HEK293 (cell line): Measurements from ENCODE around the gene SERPINB11.

Source experiments
- AEBP2 ChIP-seq: fragments of 450-650 bp; formaldehyde crosslinking; IDR thresholded peaks from 2 replicates; pipeline ENCODE4 v1.5.1; 2016; ENCODE audit warnings: missing biosample characterization, missing genetic modification characterization, borderline replicate concordance
- PRDM1 ChIP-seq: fragments of 450-650 bp; formaldehyde crosslinking; IDR thresholded peaks from 2 replicates; pipeline ENCODE4; 2016; ENCODE audit warnings: missing biosample characterization, missing genetic modification characterization
- PRDM4 ChIP-seq: fragments of 450-650 bp; formaldehyde crosslinking; IDR thresholded peaks from 2 replicates; pipeline ENCODE4 v1.5.1; 2017; ENCODE audit warnings: missing biosample characterization, missing genetic modification characterization
- ZNF133 ChIP-seq: fragments of 450-650 bp; formaldehyde crosslinking; IDR thresholded peaks from 2 replicates; pipeline ENCODE4 v1.5.1; 2016; ENCODE audit warnings: missing biosample characterization, missing genetic modification characterization
- ZNF214 ChIP-seq: fragments of 450-650 bp; formaldehyde crosslinking; IDR thresholded peaks from 2 replicates; pipeline ENCODE4 v1.5.1; 2017; ENCODE audit warnings: missing biosample characterization, mild to moderate bottlenecking, missing genetic modification characterization, borderline replicate concordance
- ZNF24 ChIP-seq: fragments of 450-650 bp; formaldehyde crosslinking; IDR thresholded peaks from 2 replicates; pipeline ENCODE4 v1.5.1; 2016; ENCODE audit warnings: missing biosample characterization, missing genetic modification characterization
- ZNF274 ChIP-seq, 2 experiments: fragments of 200-500 bp in 1 of 2; fragments of 450-650 bp in 1 of 2; sonication (Bioruptor generic) in 1 of 2; formaldehyde crosslinking in 1 of 2; IDR thresholded peaks; 2 replicates each; pipeline versions ENCODE4 v1.5.1 to v1.6.1; 2014 to 2016; ENCODE audit warnings: borderline replicate concordance in 1 of 2, inconsistent platforms in 1 of 2, low read length in 1 of 2, missing biosample characterization in 1 of 2, missing genetic modification characterization in 1 of 2
- ZNF302 ChIP-seq: fragments of 450-650 bp; formaldehyde crosslinking; IDR thresholded peaks from 2 replicates; pipeline ENCODE4 v1.5.1; 2016; ENCODE audit warnings: missing biosample characterization, missing genetic modification characterization, low read depth
- ZNF510 ChIP-seq: fragments of 450-650 bp; formaldehyde crosslinking; IDR thresholded peaks from 2 replicates; pipeline ENCODE4 v1.5.1; 2018; ENCODE audit warnings: mild to moderate bottlenecking, missing genetic modification characterization, missing biosample characterization; ENCODE audit not compliant: insufficient replicate concordance
- ZNF558 ChIP-seq: fragments of 450-650 bp; formaldehyde crosslinking; IDR thresholded peaks from 2 replicates; pipeline ENCODE4 v1.5.1; 2016; ENCODE audit warnings: missing biosample characterization, missing genetic modification characterization
- ZNF580 ChIP-seq: fragments of 450-650 bp; formaldehyde crosslinking; IDR thresholded peaks from 2 replicates; pipeline ENCODE4 v1.5.1; 2016; ENCODE audit warnings: missing biosample characterization, missing genetic modification characterization
- ZNF768 ChIP-seq: fragments of 450-650 bp; formaldehyde crosslinking; IDR thresholded peaks from 2 replicates; pipeline ENCODE4 v1.5.1; 2018; ENCODE audit warnings: missing biosample characterization, mild to moderate bottlenecking, missing genetic modification characterization
- ZNF776 ChIP-seq: fragments of 450-650 bp; formaldehyde crosslinking; IDR thresholded peaks from 2 replicates; pipeline ENCODE4 v1.5.0; 2017; ENCODE audit warnings: missing biosample characterization, missing genetic modification characterization, borderline replicate concordance
- TF ChIP-seq, protein P1 (sequence below): fragments of 450-650 bp; formaldehyde crosslinking; IDR thresholded peaks from 2 replicates; pipeline ENCODE4 v1.5.1; 2016; ENCODE audit warnings: missing biosample characterization, missing genetic modification characterization

DNA sequence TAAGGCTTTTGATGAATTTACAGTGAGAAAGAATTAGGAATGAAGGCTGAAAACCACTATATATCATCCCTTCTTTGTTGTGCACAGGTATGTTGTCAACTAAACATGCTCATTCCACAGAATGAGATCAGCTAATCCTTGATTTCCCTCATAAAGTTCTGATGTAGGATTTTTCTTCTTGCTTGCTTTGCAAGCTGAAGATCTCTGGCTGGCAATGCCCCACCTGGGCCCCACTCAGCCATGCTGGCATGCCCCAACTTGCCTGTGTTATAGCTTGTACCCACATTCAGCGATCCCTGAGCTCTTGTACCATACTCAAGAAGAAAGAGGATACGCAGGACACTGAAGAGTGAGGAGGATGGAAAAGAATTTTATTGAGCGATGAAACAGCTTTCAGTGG, 18.0 kb upstream of the SERPINB11 start:
- TF ChIP-seq, protein P1, sequence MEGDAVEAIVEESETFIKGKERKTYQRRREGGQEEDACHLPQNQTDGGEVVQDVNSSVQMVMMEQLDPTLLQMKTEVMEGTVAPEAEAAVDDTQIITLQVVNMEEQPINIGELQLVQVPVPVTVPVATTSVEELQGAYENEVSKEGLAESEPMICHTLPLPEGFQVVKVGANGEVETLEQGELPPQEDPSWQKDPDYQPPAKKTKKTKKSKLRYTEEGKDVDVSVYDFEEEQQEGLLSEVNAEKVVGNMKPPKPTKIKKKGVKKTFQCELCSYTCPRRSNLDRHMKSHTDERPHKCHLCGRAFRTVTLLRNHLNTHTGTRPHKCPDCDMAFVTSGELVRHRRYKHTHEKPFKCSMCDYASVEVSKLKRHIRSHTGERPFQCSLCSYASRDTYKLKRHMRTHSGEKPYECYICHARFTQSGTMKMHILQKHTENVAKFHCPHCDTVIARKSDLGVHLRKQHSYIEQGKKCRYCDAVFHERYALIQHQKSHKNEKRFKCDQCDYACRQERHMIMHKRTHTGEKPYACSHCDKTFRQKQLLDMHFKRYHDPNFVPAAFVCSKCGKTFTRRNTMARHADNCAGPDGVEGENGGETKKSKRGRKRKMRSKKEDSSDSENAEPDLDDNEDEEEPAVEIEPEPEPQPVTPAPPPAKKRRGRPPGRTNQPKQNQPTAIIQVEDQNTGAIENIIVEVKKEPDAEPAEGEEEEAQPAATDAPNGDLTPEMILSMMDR (tag by site-specific recombination): no peak
- TF ChIP-seq ZNF302: no peak
- TF ChIP-seq PRDM4 (tag by site-specific recombination): no peak
- no peak for TF ChIP-seq ZNF558 (tag by site-specific recombination)
- TF ChIP-seq ZNF274 (IDR thresholded peaks at IDR 0.05; ENCODE audit: low read length): no peak
- TF ChIP-seq ZNF274 (tag by site-specific recombination; IDR thresholded peaks at IDR 0.05; ENCODE audit: borderline replicate concordance): no peak
- no peak for TF ChIP-seq PRDM1 (tag by site-specific recombination)
- TF ChIP-seq ZNF24 (tag by site-specific recombination): no peak
- TF ChIP-seq ZNF133 (tag by site-specific recombination): no peak
- TF ChIP-seq ZNF580 (tag by site-specific recombination): no peak
- no peak for TF ChIP-seq ZNF510 (tag by site-specific recombination)
- TF ChIP-seq ZNF214: no peak
- no peak for TF ChIP-seq ZNF768
- TF ChIP-seq ZNF776 (tag by site-specific recombination): no peak
- TF ChIP-seq AEBP2: no peak
